WTC11 (cell line): Measurements from ENCODE around the gene GRAMD4. TPM values are rescaled to one million over a fixed set of nuclear protein-coding genes. Genes with fewer than 3 reads are reported as not detected.

Source experiments
- ATAC-seq: fragments of 200-7000 bp; cut with Tn5 transposase; 2 replicates; pipeline ENCODE4 v1.10.0; 2021; ENCODE audit warnings: mild to moderate bottlenecking, moderate library complexity
- CTCF ChIA-PET: fragments of 300-600 bp; sonication (Branson Sonifier 250); formaldehyde crosslinking; loops from one replicate; lab custom pipeline; 2021; ENCODE audit warnings: antibody characterized with exemption; lab: Charles Lee
- POLR2A ChIA-PET: fragments of 350-600 bp; sonication (Branson Sonifier 250); formaldehyde crosslinking; loops from one replicate; lab custom pipeline; 2021; ENCODE audit warnings: antibody characterized with exemption; lab: Charles Lee
- DNase-seq: peaks from one replicate; pipeline ENCODE4 v3.0.0; 2021; ENCODE audit warnings: low spot score
- H3K27ac Mint-ChIP-seq: 2 replicates; pipeline ENCODE4 v1.8.0; 2021; ENCODE audit warnings: mixed read lengths
- H3K27me3 Mint-ChIP-seq: 2 replicates; pipeline ENCODE4 v1.8.0; 2021; ENCODE audit warnings: low read depth, mild to moderate bottlenecking, moderate library complexity, mixed read lengths
- H3K36me3 Mint-ChIP-seq: 2 replicates; pipeline ENCODE4 v1.8.0; 2021; ENCODE audit warnings: mixed read lengths
- H3K4me1 Mint-ChIP-seq: 2 replicates; pipeline ENCODE4 v1.8.0; 2022; ENCODE audit warnings: mixed read lengths
- H3K4me3 Mint-ChIP-seq: 2 replicates; pipeline ENCODE4 v1.8.0; 2021; ENCODE audit warnings: mild to moderate bottlenecking, moderate library complexity, mixed read lengths
- H3K9me3 Mint-ChIP-seq: 2 replicates; pipeline ENCODE4 v1.8.0; 2021; ENCODE audit warnings: mixed read lengths
- ARID4B ChIP-seq: sonication (generic); formaldehyde crosslinking; IDR thresholded peaks from 2 replicates; pipeline ENCODE4 v1.8.0; 2023; ENCODE audit warnings: missing genetic modification reagents, mild to moderate bottlenecking, borderline replicate concordance
- CDX4 ChIP-seq: fragments of 250-450 bp; sonication (Bioruptor Pico); IDR thresholded peaks from 2 replicates; pipeline ENCODE4 v1.9.0; 2021; ENCODE audit warnings: moderate library complexity, mild to moderate bottlenecking, inconsistent platforms, borderline replicate concordance
- CREB1 ChIP-seq: sonication (generic); formaldehyde crosslinking; IDR thresholded peaks from 2 replicates; pipeline ENCODE4 v1.8.0; 2023; ENCODE audit warnings: mild to moderate bottlenecking, missing genetic modification reagents
- E2F1 ChIP-seq: sonication (generic); formaldehyde crosslinking; IDR thresholded peaks from 2 replicates; pipeline ENCODE4 v1.8.0; 2022; ENCODE audit warnings: mild to moderate bottlenecking, missing genetic modification reagents
- FOXK1 ChIP-seq: sonication (generic); formaldehyde crosslinking; IDR thresholded peaks from 2 replicates; pipeline ENCODE4 v1.8.0; 2022; ENCODE audit warnings: mild to moderate bottlenecking, moderate library complexity, missing genetic modification reagents
- GRHL2 ChIP-seq: fragments of 250-450 bp; sonication (Bioruptor Pico); IDR thresholded peaks from 2 replicates; pipeline ENCODE4 v1.8.0; 2022; ENCODE audit warnings: mild to moderate bottlenecking, moderate library complexity; ENCODE audit not compliant: insufficient replicate concordance, severe bottlenecking
- HMGXB4 ChIP-seq: sonication (generic); formaldehyde crosslinking; IDR thresholded peaks from 2 replicates; pipeline ENCODE4 v1.8.1; 2023; ENCODE audit warnings: mild to moderate bottlenecking, moderate library complexity, missing genetic modification reagents
- NFYB ChIP-seq: sonication (generic); formaldehyde crosslinking; conservative IDR thresholded peaks from 2 replicates; pipeline ENCODE4 v1.8.0; 2022; ENCODE audit warnings: low read depth, missing genetic modification reagents
- NR3C1 ChIP-seq: sonication (generic); formaldehyde crosslinking; conservative IDR thresholded peaks from 2 replicates; pipeline ENCODE4 v1.8.1; 2023; ENCODE audit warnings: low read depth, mild to moderate bottlenecking, missing genetic modification reagents
- STAT6 ChIP-seq: sonication (generic); formaldehyde crosslinking; conservative IDR thresholded peaks from 2 replicates; pipeline ENCODE4 v1.8.1; 2023; ENCODE audit warnings: mild to moderate bottlenecking, low read depth, missing genetic modification reagents, moderate library complexity
- ZBTB43 ChIP-seq: sonication (generic); formaldehyde crosslinking; IDR thresholded peaks from 2 replicates; pipeline ENCODE4 v1.8.1; 2023; ENCODE audit warnings: mild to moderate bottlenecking, missing genetic modification reagents
- ZNF121 ChIP-seq: sonication (generic); formaldehyde crosslinking; IDR thresholded peaks from 2 replicates; pipeline ENCODE4 v1.8.0; 2023; ENCODE audit warnings: missing genetic modification reagents
- ZNF425 ChIP-seq: fragments of 250-450 bp; sonication (Bioruptor Pico); conservative IDR thresholded peaks from 2 replicates; pipeline ENCODE4 v1.9.0; 2021; ENCODE audit warnings: mild to moderate bottlenecking
- ZNF671 ChIP-seq: fragments of 250-450 bp; sonication (Bioruptor Pico); IDR thresholded peaks from 2 replicates; pipeline ENCODE4 v1.8.0; 2021; ENCODE audit warnings: mild to moderate bottlenecking
- total RNA-seq: library from RNA; stranded (reverse); gene quantifications from 3 replicates; pipeline ENCODE4 v1.2.3, GENCODE V29; 2021

The GRAMD4 gene
- total RNA-seq, 1 experiment from 2014 or later, result 41.0 TPM

- H3K4me1 Mint-ChIP-seq, result peaks cover 62% of the 10 kb centered on the region
- no peak overlapping the region for H3K4me3 Mint-ChIP-seq
- no peaks in the 10 kb centered on the region for H3K27me3 Mint-ChIP-seq
- ChIA-PET POLR2A (no interaction called here), CTCF (no interaction called here)
- no peaks in the 10 kb centered on the region for H3K9me3 Mint-ChIP-seq
- TF ChIP-seq NFYB (CRISPR knock-in tag), result no peak
- peak overlapping the region; percentile 50 for H3K27ac Mint-ChIP-seq
- ATAC-seq (no peak), DNase-seq (no peak)
- no peaks in the 10 kb centered on the region for H3K36me3 Mint-ChIP-seq
Observed at GRCh38 chr22:46580940-46581537, 39.1 kb upstream of the GRAMD4 start.

- Mint-ChIP-seq H3K9me3 (no peaks in the 10 kb centered on the region), H3K27ac (peak overlapping the region; percentile 50), H3K36me3 (no peaks in the 10 kb centered on the region), H3K4me1 (peaks cover 60% of the 10 kb centered on the region), H3K27me3 (no peaks in the 10 kb centered on the region), H3K4me3 (no peak overlapping the region)
- ATAC-seq, result no peak
- CTCF ChIA-PET, result interaction anchor here (1.8 kb wide), 1 partner anchor 18 kb away, joined by 5 read pairs; no protein-coding TSS in a partner anchor
- no peak for TF ChIP-seq CDX4 (CRISPR knock-in tag)
- no peak for TF ChIP-seq HMGXB4
- no peak for TF ChIP-seq E2F1
- TF ChIP-seq ZNF671 (CRISPR knock-in tag), result no peak
- no peak for DNase-seq
- POLR2A ChIA-PET, result no interaction called here
Observed at GRCh38 chr22:46581538-46582244, 38.5 kb upstream of the GRAMD4 start.

GRCh38 chr22:46582281-46582933, 37.8 kb upstream of the GRAMD4 start:
- H3K4me3 Mint-ChIP-seq, result no peak overlapping the region
- H3K9me3 Mint-ChIP-seq, result no peaks in the 10 kb centered on the region
- ChIA-PET POLR2A (no interaction called here), CTCF (interaction anchor here (1.8 kb wide), 1 partner anchor 19 kb away, joined by 5 read pairs; no protein-coding TSS in a partner anchor)
- peaks cover 63% of the 10 kb centered on the region for H3K4me1 Mint-ChIP-seq
- peak overlapping the region; percentile 79 for H3K27ac Mint-ChIP-seq
- no peak for ATAC-seq
- no peak for DNase-seq
- no peaks in the 10 kb centered on the region for H3K27me3 Mint-ChIP-seq
- H3K36me3 Mint-ChIP-seq, result no peaks in the 10 kb centered on the region
- TF ChIP-seq ZBTB43 (CRISPR knock-in tag) (no peak), GRHL2 (CRISPR knock-in tag) (no peak), NR3C1 (CRISPR knock-in tag) (no peak), ZNF425 (CRISPR knock-in tag) (no peak), FOXK1 (CRISPR knock-in tag) (no peak), ZNF121 (CRISPR knock-in tag) (no peak), STAT6 (CRISPR knock-in tag) (no peak), CREB1 (CRISPR knock-in tag) (no peak), ARID4B (CRISPR knock-in tag) (no peak)
